ENCODE results near the gene NRIP1. TPM values are rescaled to one million over a fixed set of nuclear protein-coding genes. Genes with fewer than 3 reads are reported as not detected.

The NRIP1 gene
- total and polyA plus RNA-seq, 2 donors from 2014 or later: 7.4 to 60.4 TPM

- DNase-seq (no peak), FAIRE-seq (no peak)
- no peaks in the 10 kb centered on the region for H3K36me3 ChIP-seq (ENCODE audit: control insufficient read depth in 2 of 3, insufficient read depth in 3 of 3, low read length in 3 of 3)
- no peak for TF ChIP-seq CTCF (IDR thresholded peaks at IDR 0.05; ENCODE audit: borderline replicate concordance, extremely low read depth, insufficient read depth)
- H3K4me3 ChIP-seq (ENCODE audit: low read length in 3 of 3): no peak overlapping the region
- H3K27me3 ChIP-seq (ENCODE audit: control insufficient read depth, insufficient read depth, low read length): no peaks in the 10 kb centered on the region
- H3K4me1 ChIP-seq (ENCODE audit: control insufficient read depth in 2 of 3, insufficient read depth in 2 of 3, low read depth in 1 of 3, low read length in 3 of 3): peaks cover 0 to 2% (median 0%) of the 10 kb centered on the region in 3 donors
- H3K9ac ChIP-seq (ENCODE audit: low read length in 3 of 3): no peak overlapping the region
- H3K9me3 ChIP-seq (ENCODE audit: control insufficient read depth in 2 of 3, insufficient read depth in 1 of 3, low read length in 3 of 3): no peaks in the 10 kb centered on the region
- no peak overlapping the region for H3K27ac ChIP-seq (ENCODE audit: low read depth in 2 of 2, low read length in 2 of 2)
- intact Hi-C loops (cut with DNase I): no loop called here
Measured at GRCh38 chr21:15023776-15024175, 41.0 kb downstream of the NRIP1 start.

- Histone ChIP-seq H3K4me3 (ENCODE audit: low read length in 3 of 3) (no peak overlapping the region), H3K9ac (ENCODE audit: low read length in 3 of 3) (no peak overlapping the region), H3K27ac (ENCODE audit: low read depth in 2 of 2, low read length in 2 of 2) (no peak overlapping the region), H3K27me3 (ENCODE audit: control insufficient read depth, insufficient read depth, low read length) (no peaks in the 10 kb centered on the region), H3K4me1 (ENCODE audit: control insufficient read depth in 2 of 3, insufficient read depth in 2 of 3, low read depth in 1 of 3, low read length in 3 of 3) (peaks cover 0 to 2% (median 0%) of the 10 kb centered on the region in 3 donors), H3K9me3 (ENCODE audit: control insufficient read depth in 2 of 3, insufficient read depth in 1 of 3, low read length in 3 of 3) (no peaks in the 10 kb centered on the region), H3K36me3 (ENCODE audit: control insufficient read depth in 2 of 3, insufficient read depth in 3 of 3, low read length in 3 of 3) (no peaks in the 10 kb centered on the region)
- intact Hi-C loops (cut with DNase I): no loop called here
- DNase-seq: no peak
- TF ChIP-seq CTCF (IDR thresholded peaks at IDR 0.05; ENCODE audit: borderline replicate concordance, extremely low read depth, insufficient read depth): no peak
- no peak for FAIRE-seq
Measured at GRCh38 chr21:15022608-15023261, 42.1 kb downstream of the NRIP1 start.

GRCh38 chr21:15020797-15021196, 44.0 kb downstream of the NRIP1 start:
- no peak for FAIRE-seq
- H3K9me3 ChIP-seq (ENCODE audit: control insufficient read depth in 2 of 3, insufficient read depth in 1 of 3, low read length in 3 of 3): no peaks in the 10 kb centered on the region
- TF ChIP-seq CTCF (IDR thresholded peaks at IDR 0.05; ENCODE audit: borderline replicate concordance, extremely low read depth, insufficient read depth): no peak

GRCh38 chr21:15018382-15018781, 46.4 kb downstream of the NRIP1 start:
- FAIRE-seq: no peak
- no peak for TF ChIP-seq CTCF (IDR thresholded peaks at IDR 0.05; ENCODE audit: borderline replicate concordance, extremely low read depth, insufficient read depth)

More at GRCh38 chr21:15020797-15021196, 44.0 kb downstream of the NRIP1 start:
- DNase-seq: no peak
- Histone ChIP-seq H3K36me3 (ENCODE audit: control insufficient read depth in 2 of 3, insufficient read depth in 3 of 3, low read length in 3 of 3) (no peaks in the 10 kb centered on the region), H3K4me3 (ENCODE audit: low read length in 3 of 3) (no peak overlapping the region), H3K27me3 (ENCODE audit: control insufficient read depth, insufficient read depth, low read length) (no peaks in the 10 kb centered on the region), H3K4me1 (ENCODE audit: control insufficient read depth in 2 of 3, insufficient read depth in 2 of 3, low read depth in 1 of 3, low read length in 3 of 3) (no peaks in the 10 kb centered on the region), H3K27ac (ENCODE audit: low read depth in 2 of 2, low read length in 2 of 2) (no peak overlapping the region), H3K9ac (ENCODE audit: low read length in 3 of 3) (no peak overlapping the region)
- intact Hi-C loops (cut with DNase I): no loop called here

More at GRCh38 chr21:15018382-15018781, 46.4 kb downstream of the NRIP1 start:
- Histone ChIP-seq H3K4me3 (ENCODE audit: low read length in 3 of 3) (no peak overlapping the region), H3K9me3 (ENCODE audit: control insufficient read depth in 2 of 3, insufficient read depth in 1 of 3, low read length in 3 of 3) (no peaks in the 10 kb centered on the region), H3K27ac (ENCODE audit: low read depth in 2 of 2, low read length in 2 of 2) (no peak overlapping the region), H3K4me1 (ENCODE audit: control insufficient read depth in 2 of 3, insufficient read depth in 2 of 3, low read depth in 1 of 3, low read length in 3 of 3) (no peaks in the 10 kb centered on the region), H3K9ac (ENCODE audit: low read length in 3 of 3) (no peak overlapping the region), H3K36me3 (ENCODE audit: control insufficient read depth in 2 of 3, insufficient read depth in 3 of 3, low read length in 3 of 3) (no peaks in the 10 kb centered on the region), H3K27me3 (ENCODE audit: control insufficient read depth, insufficient read depth, low read length) (no peaks in the 10 kb centered on the region)
- DNase-seq: no peak
- intact Hi-C loops (cut with DNase I): no loop called here

Measured in kidney (tissue), 14 donors.